GM19240 (cell line): ENCODE results near the gene UBXN11.

ENCODE experiments used
- DNase-seq: peaks from one replicate; pipeline ENCODE4 v3.0.0; 2011; ENCODE audit warnings: low spot score; ENCODE audit not compliant: insufficient read length

Gene UBXN11, protein sequence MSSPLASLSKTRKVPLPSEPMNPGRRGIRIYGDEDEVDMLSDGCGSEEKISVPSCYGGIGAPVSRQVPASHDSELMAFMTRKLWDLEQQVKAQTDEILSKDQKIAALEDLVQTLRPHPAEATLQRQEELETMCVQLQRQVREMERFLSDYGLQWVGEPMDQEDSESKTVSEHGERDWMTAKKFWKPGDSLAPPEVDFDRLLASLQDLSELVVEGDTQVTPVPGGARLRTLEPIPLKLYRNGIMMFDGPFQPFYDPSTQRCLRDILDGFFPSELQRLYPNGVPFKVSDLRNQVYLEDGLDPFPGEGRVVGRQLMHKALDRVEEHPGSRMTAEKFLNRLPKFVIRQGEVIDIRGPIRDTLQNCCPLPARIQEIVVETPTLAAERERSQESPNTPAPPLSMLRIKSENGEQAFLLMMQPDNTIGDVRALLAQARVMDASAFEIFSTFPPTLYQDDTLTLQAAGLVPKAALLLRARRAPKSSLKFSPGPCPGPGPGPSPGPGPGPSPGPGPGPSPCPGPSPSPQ

DNA sequence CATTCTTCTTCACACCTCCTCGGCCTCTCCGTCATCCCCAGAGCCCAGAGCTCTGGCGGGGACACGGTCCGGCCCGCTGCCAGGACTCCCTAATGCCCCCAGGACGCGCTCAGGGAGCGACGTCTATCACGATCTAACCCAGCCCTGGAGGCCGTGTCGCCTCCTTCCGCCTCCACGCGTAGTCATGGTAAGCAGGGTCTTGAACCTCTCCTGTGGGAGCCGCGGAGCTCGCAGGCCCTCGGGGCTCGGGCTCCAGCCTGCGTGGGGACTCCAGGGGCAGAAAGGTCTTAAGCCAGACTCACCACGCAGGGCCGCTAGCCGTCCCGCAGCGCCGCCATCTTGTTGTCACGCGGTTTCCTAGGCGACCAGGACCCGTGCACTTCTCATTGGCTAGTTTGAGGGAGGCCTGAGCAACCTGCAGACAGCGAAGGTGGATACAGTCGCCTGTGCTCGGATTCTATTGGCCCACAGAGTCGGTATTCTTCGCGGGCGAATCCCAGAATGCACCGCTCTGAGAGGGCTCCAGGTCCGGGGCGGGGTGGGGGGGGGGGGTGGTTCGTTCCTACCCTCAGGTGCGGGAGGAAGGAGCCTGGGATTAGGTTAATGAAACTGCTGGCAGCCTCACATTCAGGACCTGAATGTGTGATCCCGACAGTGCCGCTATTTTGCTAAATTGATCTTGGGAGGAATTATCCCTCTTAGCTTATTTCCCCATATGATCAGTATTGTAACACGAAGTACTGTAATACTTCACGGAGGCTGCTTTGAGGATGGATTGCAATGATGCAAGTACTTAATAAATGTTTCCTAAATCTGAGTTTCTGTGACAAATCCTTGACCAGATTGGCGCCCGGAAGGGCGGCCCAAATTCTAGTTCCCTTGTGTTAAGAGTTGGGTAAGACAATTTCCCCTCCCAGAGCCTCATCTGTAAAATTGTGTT lies at the start of gene UBXN11:
TSS of gene UBXN11 (minus strand) at position 347 of the 940 bp plus-strand sequence. CDS start 3,753 bp downstream, outside the sequence.
- DNase-seq = peak; percentile 99

DNA sequence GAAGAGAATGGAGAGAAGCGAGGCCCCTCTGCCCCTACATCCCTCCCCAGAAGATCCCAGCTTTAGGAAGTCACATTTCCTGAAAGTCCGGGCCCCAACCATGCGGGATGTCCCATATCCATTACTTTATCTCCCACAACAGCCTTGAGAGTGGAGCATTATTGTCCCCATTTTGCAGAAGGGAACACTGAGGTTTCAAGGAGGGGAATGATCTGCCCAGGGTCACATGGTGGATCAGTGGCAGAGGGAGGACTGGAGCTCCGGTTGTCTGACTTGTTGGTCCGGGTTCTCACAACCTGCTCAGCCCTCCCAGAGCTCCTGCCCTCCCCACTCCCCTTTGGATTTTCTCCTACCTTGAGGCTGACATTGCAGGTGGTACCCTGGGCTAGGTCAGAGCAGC lies 49.7 kb upstream of the UBXN11 start:
- no peak for DNase-seq

DNA sequence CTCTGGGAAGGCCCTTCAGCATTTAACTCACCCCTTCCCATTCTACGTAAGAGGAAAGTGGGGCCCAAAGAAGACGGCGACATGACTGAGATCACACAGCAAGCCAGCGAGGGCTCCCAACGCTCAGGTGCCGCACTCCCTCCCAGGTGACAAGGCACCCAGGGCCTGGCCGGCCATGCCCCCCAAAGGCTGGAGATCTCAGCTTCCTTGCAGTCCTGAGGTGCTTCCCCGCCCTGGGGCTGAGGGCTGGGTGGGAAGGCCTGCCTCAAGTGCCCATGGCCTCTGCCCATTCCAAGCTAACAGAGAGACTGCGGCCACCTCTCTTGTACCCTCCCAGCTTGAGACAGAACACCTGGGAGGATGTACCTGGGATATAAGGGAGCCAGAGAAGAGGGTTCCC lies 48.5 kb upstream of the UBXN11 start:
- no peak for DNase-seq

DNA sequence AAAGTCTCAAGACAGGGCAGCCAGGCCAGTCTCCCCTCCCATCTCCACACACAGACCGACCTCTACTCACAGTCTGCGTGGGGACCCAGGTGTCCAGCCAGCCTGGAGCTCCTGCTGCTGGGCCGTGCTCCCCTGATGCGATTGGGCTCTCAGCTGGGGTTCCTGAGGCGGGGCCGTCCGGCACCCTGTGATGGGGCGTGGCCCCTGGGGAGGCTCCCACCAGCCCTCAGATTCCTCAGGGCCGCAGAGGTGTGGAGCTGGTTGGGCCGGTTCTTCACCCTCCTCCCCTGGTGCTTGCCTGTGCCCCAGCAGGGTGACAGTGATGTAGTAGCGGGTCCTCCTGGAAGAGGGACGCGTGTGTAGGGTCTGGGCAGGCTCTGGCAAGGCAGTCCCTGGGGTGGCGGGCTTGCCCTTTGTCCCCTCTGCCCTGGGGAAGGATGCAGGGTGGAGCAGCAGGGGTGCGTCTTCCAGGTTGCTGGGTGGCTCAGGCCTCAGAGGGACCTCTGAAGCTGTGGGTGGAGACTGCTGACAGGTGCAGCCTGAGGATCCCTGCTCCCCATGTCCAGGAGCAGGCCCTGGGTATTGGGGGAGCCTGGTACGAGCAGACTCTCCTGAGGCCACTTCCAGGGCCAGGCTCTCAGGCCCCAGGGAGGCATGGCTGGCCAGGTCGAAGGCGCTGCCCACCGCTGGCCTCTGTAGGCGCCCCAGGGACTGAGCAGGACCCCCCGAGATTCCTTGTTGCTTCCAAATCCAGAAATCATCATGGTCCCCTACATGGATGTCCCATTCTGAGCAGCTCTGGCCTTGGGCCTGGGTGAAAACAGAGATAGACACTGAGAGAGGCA lies 47.8 kb upstream of the UBXN11 start, which contains the start of gene CRYBG2:
TSS of gene CRYBG2 (minus strand) at position 155 of the 845 bp plus-strand sequence. CDS start 7,473 bp downstream, outside the sequence.
- no peak for DNase-seq

DNA sequence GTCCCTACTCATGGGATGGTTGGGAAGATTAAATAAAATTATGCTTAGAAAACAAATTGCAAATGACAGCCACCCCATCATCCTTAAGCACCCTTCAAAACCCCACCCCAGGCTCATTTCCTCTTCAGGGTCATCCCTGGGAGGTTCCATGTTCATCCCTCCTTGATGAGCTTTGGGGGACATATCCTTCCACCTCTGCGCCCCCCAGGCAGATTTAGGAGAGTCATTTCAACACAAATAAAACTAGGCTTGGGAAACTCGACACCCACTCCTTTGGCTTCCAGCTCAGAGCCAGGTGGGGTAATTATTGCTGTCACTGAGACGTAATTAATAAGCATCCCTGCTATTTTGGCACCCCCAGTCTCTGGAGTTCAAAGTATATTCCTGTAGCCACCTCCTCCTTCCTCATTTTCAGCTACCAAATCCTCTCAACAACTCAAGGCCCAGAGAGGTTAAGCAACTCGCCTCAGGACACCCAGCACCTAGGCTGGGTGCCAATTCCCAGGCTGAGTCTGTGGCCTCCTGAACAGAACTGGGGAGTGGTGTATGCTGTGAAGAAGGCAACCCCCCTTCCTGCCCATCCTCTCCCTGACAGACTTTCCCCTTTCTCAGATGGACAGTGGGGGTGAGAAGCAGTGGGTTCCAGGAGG lies 46.9 kb upstream of the UBXN11 start:
- no peak for DNase-seq

DNA sequence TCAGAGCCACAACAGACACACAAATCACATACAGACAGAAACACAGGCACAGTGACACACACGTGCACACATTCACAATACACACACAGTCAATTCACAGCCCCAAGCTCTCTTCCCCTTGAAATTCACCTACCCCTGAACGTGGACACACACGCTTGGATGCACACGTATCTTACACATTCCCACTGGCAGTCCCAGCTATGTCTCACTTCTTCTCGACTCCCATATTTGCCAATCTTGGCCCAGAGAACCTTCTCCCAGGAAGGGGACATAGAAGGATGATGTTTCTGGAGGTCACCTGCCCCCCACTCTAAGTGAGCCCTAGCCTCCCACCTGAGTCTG lies 45.9 kb upstream of the UBXN11 start:
- no peak for DNase-seq

DNA sequence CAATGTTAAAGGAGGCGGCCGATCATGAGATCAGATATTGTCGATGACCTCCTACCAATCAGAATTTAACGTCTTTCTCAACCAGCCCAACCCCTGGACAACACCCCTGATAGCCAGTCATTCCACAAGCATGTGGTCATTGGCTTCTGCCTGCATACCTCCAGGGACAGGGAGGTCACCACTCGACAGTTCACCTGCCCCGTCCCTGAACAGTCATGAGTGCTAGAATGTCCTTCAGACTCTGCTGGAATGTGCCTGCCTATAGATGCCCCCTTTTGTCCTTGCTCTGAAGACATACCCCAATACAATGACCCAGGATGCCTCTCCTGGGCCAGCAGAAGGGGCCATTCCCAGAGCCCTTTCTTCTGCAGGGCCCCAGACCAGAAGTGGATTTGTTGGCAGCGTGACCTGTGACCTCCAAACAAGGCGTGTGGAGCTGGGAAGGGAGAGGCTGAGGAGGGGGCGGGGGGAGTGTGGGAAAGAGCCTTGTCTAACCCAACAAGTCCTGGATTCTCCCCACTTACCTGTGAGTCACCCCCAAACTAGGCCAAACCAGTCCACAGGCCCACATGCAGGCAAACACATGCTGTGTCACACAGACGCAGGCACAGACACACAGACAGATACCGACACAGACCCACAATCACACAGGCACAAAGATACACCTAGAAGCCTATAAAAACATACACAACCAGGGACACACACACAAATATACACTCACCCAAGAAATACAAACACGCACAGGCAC lies 45.3 kb upstream of the UBXN11 start:
- DNase-seq = no peak

DNA sequence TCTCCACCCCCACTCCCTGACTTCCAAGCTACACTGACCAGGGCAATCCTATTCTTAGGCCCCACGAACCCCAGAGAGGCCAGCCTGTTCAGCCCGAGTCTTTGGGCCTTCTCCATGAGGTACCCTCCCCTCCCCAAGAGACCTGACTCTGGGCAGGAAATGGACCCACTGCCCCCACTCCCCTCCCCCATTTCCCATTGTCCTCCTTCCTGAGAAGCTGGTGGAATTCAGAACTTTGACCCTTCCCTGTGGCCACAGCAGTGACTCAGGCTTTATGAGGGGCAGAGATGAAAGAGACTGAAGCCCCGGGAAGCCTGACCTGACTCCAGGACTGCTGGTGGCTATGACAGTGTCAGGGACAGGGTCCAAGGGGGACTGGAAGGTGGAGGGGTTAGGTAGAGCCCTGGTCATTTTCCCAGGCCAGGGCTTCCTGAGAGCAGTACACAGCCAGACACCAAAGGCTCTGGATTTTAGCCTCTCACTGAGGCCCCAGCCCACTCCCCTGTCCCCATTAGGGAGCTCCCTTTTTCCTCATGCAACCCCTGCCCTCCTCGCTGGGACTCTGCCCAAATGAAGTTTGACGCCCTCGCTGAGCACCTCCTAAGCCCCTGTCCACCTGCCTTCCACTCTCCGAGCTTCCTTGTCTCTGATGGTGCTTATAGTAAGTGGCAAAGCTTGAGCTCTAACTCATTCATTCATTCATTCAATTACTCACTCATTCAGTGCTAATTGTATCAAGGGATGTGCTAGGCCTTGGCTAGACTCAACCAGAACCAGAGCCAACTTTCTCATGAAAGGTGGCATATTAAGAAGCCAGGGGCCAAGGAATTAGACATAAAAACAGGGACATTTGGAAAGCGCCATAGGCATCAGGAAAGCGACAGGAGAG lies 44.5 kb upstream of the UBXN11 start:
- no peak for DNase-seq

DNA sequence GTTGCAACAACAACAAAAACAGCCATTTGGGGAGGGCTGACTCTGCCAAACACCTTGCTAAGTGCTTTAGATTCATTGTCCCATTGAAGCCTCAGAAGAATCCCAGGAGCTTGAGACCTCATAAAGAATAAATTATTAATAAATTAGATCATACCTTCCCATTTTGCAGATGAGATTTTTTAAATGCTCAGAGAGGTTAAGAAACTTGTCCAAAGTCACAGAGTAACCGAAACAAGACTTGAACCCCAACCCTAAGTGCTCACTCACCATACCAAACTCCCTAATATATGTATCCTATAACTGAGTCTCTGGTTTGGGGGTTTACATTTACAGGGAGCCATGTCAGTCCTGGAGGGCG lies 43.9 kb upstream of the UBXN11 start:
- DNase-seq = no peak

DNA sequence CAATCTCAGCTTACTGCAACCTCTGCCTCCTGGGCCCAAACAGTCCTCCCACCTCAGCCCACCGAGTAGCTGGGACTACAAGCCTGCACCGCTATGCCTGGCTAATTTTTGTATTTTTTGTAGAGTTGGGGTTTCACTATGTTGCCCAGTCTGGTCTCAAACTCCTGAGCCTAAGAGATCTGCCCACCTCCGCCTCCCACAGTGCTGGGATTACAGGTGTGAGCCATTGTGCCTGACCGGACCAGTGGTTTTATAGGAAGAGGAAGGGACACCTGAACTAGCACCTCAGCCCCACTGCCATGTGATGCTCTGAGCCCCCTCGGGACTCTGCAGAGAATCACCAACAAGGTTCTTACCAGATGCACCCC lies 43.4 kb upstream of the UBXN11 start:
- no peak for DNase-seq

DNA sequence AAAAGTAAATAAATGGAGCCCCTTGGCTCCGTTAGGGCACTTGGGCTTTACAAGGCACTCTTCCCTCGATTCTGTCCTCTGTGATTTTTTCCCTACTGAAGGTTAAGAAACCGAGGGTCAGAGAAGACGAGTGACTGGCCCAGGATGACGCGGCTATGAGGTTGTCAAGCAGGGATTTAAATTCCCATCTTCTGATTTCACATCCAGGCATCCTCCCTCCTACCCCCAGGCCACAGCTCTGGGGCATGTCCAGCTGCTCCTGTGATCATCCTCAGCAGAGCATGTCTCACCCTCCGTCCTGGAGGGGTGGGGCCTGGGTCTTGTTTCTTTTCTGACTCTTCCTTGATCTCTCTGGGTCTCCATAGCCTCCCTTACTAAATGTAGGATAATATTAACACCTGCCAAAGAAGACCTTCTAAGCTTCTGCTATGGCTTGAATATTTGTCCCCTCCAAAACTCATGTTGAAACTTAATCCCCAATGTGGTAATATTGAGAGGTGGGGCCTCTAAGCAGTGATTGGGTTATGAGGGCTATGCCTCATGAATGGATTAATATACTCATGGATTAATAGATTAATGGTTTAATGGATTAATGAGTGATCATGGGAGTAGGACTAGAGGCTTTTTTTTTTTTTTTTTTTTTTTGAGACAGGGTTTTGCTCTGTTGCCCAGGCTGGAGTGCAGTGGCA lies 42.9 kb upstream of the UBXN11 start:
- DNase-seq = no peak

DNA sequence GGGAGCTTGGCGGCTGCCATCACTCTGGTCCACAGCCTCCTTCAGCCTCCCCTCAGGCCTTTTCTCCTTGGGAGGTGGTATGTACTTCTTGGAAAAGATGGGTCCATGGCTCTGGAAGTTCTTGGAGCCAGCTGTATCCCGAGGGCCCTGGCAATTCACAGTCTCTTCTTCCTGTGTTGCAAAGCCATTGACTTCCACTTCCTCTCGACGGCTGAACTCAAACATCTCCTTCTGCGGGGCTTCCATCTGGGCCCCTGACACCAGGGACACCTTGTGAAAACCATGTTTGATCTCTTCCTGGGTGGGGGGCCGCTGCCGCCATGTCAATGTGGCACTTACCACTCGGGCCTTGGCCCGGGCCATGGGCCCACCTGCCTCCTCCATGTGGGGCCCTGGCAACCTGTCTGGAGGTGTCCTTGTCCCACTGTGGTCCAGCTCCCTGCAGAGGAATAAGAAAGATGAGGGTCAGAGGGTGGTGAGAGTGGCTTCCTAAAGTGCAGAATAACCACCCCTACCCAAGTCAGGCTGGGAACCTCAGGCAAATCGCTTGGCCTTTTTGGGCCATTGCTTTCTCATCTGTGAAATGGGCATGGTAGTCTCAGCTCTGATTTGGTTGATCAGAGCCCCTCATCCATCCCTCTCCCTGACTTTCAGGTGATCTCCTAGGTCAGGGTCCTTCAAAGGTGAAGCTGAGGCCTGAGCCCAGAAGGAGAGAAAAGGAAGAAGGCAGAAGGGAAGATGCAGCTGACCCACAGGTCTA lies 40.0 kb upstream of the UBXN11 start:
- no peak for DNase-seq

DNA sequence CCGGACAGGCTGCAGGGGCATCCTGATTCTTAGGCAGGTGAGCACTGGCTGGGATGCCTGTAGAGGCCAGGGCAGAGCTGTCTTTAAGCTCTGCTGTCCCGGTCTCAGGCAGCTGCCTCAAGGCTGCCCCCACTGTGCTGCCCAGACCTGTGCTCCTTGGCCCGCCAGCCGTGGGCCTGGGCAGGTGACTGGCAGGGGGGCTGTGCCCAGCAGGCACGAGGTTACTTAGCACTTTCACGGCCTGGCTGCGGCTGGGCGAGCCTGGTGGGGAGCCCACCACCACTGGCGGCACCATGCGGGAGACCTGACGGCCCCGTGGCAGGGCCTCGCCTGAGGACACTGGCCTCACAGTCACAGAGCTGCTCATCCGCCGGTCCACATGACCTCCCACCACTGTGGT lies 39.3 kb upstream of the UBXN11 start:
- no peak for DNase-seq

DNA sequence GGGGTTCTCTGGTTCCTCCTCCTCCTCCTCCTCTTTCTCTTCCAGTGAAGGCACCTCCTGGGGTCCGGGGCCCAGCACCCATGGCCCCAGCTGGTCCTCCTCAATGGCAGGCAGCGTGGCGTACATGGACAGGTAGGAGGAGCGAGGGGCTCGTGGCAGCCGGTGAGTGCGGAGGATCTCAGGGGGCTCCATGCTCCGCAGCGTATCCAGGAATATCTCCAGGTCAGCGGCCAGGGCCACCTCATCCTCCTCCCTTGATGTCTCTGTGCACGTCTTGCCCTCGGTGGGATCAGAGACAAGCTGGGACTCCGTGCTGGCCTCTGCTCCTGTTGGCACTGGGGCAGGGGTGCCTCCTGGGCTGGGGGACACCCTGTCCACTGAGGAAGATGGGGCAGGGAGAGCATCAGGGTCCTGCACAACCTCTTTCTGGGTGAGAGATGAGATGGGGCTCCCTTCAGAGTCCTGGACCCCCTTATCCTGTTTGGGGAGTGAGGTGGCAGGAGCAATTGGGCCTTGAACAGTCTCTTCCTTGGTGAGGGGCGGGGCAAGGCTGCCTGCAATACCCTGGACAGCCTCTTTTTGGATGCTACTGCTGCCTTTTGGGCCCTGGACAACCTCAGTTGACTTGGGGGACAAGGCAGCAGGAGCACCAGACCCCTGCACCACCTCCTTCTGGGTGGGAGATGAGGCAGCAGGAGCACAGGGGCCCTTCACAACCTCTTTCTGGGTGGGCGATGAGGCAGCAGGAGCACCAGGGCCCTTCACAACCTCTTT lies 37.9 kb upstream of the UBXN11 start:
- DNase-seq = no peak

DNA sequence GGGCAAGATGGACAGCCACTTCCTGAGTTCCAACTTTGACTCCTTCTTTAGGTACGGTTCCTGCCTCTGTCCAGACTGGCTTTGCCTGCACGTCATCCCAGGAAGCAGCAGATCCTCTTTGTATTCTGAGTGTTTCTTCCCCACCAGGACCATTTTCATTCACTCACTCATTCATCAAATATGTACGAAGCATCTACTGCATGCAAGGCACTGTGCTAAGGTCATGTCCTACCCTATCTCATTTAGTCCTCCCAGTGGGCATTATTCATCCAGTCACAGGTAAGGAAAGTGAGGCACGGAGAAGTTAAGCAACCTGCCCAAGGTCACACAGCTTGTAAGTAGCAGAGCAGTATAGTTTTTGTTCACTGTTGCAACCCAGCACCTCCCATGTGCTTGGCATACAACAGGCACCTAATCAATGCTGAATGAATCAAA lies 33.6 kb upstream of the UBXN11 start:
- DNase-seq = no peak

DNA sequence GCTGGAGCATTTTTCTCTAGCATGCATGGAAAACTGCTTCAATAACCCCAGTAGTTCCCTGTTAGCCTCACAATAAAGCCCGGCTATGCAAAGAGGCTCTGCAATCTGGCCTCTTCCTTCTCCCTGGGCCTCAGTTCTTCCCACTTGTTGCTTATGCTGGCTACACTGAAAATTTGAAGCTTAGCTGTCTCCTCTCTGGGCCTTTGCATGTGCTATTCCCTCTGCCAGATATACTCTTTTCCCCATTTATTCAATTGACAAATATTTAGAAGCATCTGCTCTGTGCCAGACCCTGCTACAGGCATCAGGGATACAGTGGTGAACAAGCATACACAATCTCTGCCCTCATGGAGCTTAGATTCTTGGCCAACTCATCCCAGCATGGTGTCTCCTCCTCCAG lies 32.2 kb upstream of the UBXN11 start:
- no peak for DNase-seq

DNA sequence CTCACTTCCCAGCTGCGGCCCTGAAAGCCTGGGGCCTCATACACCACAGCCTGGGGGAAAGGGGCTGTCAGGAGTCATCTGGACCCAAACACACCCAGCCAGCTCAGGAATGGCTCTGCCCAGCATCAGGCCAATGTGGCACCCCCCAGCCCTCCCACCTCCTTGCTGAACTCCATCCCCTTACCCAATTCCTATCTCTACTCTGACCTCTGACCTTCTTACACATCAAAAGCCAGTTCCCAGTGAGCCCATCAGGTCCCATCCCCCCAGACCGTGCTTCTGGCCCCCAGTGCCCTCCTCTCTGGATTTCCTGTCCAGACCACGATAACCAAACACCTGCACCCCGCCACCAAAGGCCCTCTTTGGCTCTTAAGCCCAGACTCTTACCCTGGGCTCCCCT lies 31.2 kb upstream of the UBXN11 start:
- no peak for DNase-seq
